Skeletal muscle satellite cell (primary cell): ENCODE results near the gene PRPH2.
A peak's percentile ranks its signal among the peaks of the same experiment; 100 is the strongest.
"Not testable (repeated sequence)": the region's sequence is repeated elsewhere in the genome, so short reads cannot be mapped to it uniquely, and the experiment has no call there.

Experiments used
- H3K27me3 ChIP-seq: 2 replicates; pipeline ENCODE4 v1.7.0; 2013; ENCODE audit warnings: low read length; ENCODE audit not compliant: control insufficient read depth, insufficient read depth
- H3K36me3 ChIP-seq: 2 replicates; pipeline ENCODE4 v1.7.0; 2013; ENCODE audit warnings: mild to moderate bottlenecking, control low read depth, low read length; ENCODE audit not compliant: insufficient read depth
- H3K4me1 ChIP-seq: 2 replicates; pipeline ENCODE4 v1.7.0; 2013; ENCODE audit warnings: low read length; ENCODE audit not compliant: control insufficient read depth, insufficient read depth
- H3K4me2 ChIP-seq: 2 replicates; pipeline ENCODE4 v1.7.0; 2013; ENCODE audit warnings: mild to moderate bottlenecking, low read length
- H3K4me3 ChIP-seq: 2 replicates; pipeline ENCODE4 v1.7.0; 2013; ENCODE audit warnings: low read length
- H3K9ac ChIP-seq: 2 replicates; pipeline ENCODE4 v1.7.0; 2013; ENCODE audit warnings: mild to moderate bottlenecking, low read depth, low read length, moderate library complexity
- H3K9me3 ChIP-seq: replicated peaks from 2 replicates; pipeline ENCODE4 v1.7.0; 2013; ENCODE audit warnings: mild to moderate bottlenecking, control low read depth, low read length

Gene PRPH2

GRCh38 chr6:42693725-42694323 lies 28.6 kb downstream of the PRPH2 start:
- H3K4me1 ChIP-seq = peaks cover 64% of the 10 kb centered on the region
- H3K4me2 ChIP-seq = no peak overlapping the region
- peak overlapping the region; percentile 60 for H3K9ac ChIP-seq
- peaks cover 39% of the 10 kb centered on the region for H3K36me3 ChIP-seq
- H3K9me3 ChIP-seq = no peaks in the 10 kb centered on the region
- no peaks in the 10 kb centered on the region for H3K27me3 ChIP-seq
- no peak overlapping the region for H3K4me3 ChIP-seq

DNA sequence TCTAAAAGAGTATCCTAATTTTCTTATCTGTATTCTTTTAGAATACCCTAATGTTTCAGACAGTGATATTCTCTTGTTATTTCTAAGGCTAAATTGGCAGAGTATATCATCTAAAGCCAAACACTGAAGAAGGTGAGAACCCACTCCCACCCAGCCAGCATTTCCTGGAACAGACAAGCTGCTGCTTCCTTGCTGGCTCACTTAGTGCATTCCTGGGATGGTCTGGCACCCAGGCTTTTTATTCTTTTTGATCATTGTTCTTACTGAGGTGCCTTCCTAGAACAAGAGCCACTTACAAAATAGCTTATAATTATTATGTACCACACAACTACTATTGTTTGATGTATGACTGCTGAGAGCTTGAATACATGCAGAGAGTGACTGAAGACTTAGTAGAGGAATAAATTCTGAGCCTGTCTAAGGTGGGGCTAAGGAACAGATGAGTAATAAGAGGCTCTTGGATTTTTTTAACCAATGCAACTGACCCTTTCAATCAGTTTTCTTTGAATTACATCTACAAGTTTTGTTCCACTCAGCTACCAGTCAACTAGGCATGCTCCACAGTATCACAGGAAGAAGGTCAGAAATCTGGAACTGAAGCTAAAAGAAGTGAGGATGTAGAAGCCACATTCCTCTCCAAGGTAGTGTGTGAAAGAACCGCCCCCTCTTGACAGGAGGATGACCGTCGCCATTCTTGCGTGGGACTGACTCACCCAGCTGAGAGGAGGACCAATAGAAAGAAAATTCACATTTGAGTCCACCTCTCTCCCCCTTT lies 30.1 kb downstream of the PRPH2 start:
- Histone ChIP-seq H3K4me3 (no peak overlapping the region), H3K36me3 (peaks cover 47% of the 10 kb centered on the region), H3K4me1 (peaks cover 64% of the 10 kb centered on the region), H3K9me3 (no peaks in the 10 kb centered on the region), H3K4me2 (peak overlapping the region; percentile 26), H3K9ac (peak overlapping the region; percentile 33), H3K27me3 (no peaks in the 10 kb centered on the region)

- Histone ChIP-seq H3K4me2 (no peak overlapping the region), H3K4me1 (peaks cover 53% of the 10 kb centered on the region), H3K36me3 (peaks cover 47% of the 10 kb centered on the region)
These were observed 31.5 kb downstream of the PRPH2 start for GRCh38 chr6:42690872-42691271.

DNA sequence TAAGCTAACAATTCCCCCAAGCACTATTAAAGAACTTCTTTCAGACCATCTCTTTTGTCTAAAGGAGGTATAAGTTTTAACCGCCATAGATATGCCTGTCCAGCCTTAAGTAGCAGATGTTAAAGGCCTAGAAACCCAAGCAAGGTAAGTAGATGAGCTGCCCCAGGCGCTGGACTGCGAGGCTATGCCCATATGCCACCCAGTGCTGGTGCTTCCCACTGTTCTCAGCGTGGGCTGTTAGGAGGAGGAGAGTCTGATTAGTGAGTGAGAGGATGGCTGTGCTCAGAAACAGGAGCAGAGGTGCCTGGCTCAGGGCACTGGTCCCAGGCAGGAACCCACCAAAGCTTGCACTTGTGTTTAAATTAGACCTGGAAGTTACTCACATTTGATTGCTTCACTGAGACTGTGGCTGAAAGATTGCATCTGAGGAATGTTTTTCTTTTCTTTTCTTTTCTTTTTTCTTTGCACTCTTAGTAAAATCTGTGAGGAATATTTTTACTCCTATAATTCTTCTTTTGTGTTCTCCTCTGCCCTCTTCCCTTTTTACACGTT lies 32.2 kb downstream of the PRPH2 start:
- no peak overlapping the region for H3K4me2 ChIP-seq
- H3K27me3 ChIP-seq = no peaks in the 10 kb centered on the region
- H3K36me3 ChIP-seq = peaks cover 50% of the 10 kb centered on the region
- no peaks in the 10 kb centered on the region for H3K9me3 ChIP-seq
- H3K4me1 ChIP-seq = peaks cover 52% of the 10 kb centered on the region
- no peak overlapping the region for H3K4me3 ChIP-seq
- H3K9ac ChIP-seq = no peak overlapping the region

More at GRCh38 chr6:42690872-42691271, 31.5 kb downstream of the PRPH2 start:
- Histone ChIP-seq H3K4me3 (no peak overlapping the region), H3K9ac (no peak overlapping the region), H3K27me3 (no peaks in the 10 kb centered on the region), H3K9me3 (no peaks in the 10 kb centered on the region)

DNA sequence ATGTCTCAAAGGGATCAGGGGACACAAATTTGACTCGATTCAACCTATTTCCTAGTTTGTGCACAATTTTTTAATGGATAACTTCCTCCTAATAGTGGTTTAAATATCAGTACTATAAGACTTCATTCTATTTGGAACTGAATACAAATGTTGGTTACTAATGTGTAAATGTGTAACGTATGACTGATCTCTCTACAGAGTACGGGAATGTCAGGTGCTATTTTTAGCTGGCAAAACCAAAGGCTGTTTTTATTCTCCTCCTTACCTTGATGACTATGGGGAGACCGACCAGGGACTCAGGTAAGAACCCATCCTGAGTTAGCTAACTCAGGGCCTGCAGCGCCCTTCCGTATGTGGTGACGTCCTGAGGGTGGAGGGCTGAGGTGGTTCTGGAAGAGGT lies 33.0 kb downstream of the PRPH2 start:
- H3K27me3 ChIP-seq = no peaks in the 10 kb centered on the region
- H3K9ac ChIP-seq = no peak overlapping the region
- peaks cover 56% of the 10 kb centered on the region for H3K36me3 ChIP-seq
- no peak overlapping the region for H3K4me3 ChIP-seq
- H3K4me2 ChIP-seq = no peak overlapping the region
- no peaks in the 10 kb centered on the region for H3K9me3 ChIP-seq
- H3K4me1 ChIP-seq = peaks cover 43% of the 10 kb centered on the region

DNA sequence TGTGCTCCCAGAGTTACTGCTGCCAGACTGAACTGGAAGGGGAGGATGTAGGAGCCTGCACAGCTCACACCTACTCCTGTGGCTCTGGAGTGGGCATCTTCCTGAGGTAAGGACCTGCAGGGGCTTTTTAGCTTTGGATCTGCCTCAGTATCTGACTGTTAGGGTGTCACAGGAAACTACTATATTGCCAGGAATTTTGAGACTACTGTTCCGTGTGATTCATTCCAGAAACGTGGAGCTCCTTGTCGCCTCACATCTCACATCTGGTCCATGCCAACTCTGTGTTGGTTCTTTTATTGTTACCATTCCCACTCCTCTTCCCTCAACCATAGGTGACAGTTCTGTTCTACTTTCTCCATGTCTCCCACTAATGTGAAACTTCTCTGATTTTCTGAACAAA lies 34.1 kb downstream of the PRPH2 start:
- peaks cover 57% of the 10 kb centered on the region for H3K36me3 ChIP-seq

DNA sequence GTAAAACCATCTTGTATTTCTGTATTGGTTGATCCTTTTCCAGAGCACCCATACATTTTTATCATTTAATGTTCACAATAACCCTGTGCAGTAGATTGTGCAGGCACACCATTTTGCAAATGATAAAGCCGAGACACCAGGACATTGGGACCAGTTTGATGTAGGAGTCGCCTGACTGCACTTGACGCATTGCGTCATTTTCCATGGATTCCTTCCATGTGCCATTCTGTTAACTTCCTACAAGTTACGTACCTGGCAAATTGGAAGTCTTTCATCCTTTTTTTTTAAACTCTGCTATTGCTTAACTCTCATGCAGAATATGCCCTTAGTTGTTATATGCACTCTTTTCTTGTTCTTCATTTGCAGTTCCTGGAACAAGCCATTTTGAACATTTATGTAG lies 43.0 kb downstream of the PRPH2 start:
- H3K4me3 ChIP-seq = no peak overlapping the region
- no peak overlapping the region for H3K4me2 ChIP-seq
- H3K4me1 ChIP-seq = peaks cover 8% of the 10 kb centered on the region
- H3K9me3 ChIP-seq = no peaks in the 10 kb centered on the region
- H3K27me3 ChIP-seq = no peaks in the 10 kb centered on the region
- H3K9ac ChIP-seq = no peak overlapping the region
- peaks cover 78% of the 10 kb centered on the region for H3K36me3 ChIP-seq

More for the DNA sequence above, 34.1 kb downstream of the PRPH2 start:
- Histone ChIP-seq H3K4me3 (no peak overlapping the region), H3K9ac (no peak overlapping the region), H3K4me1 (peaks cover 32% of the 10 kb centered on the region), H3K4me2 (no peak overlapping the region), H3K9me3 (no peaks in the 10 kb centered on the region), H3K27me3 (no peaks in the 10 kb centered on the region)

- no peak overlapping the region for H3K4me3 ChIP-seq
- H3K36me3 ChIP-seq = peaks cover 82% of the 10 kb centered on the region
- peaks cover 12% of the 10 kb centered on the region for H3K4me1 ChIP-seq
- H3K27me3 ChIP-seq = no peaks in the 10 kb centered on the region
- H3K4me2 ChIP-seq = no peak overlapping the region
- no peak overlapping the region for H3K9ac ChIP-seq
- H3K9me3 ChIP-seq = no peaks in the 10 kb centered on the region
These were observed 47.6 kb downstream of the PRPH2 start for GRCh38 chr6:42674780-42675179.

DNA sequence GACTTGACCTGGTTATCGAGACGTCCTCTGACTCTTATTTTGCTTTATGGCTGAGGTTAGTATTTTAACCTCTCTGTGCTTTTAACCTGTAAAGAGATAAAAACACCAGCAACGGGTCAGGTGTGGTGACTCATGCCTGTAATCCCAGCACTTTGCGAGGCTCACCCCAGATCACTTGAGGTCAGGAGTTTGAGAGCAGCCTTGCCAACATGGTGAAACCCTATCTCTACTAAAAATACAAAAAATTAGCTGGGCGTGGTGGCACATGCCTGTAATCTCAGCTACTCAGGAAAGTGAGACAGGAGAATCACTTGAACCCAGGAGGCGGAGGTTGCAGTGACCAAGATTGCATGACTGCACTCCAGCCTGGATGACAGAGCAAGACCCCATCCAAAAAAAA lies 48.0 kb downstream of the PRPH2 start:
- H3K4me3 ChIP-seq, H3K4me2 ChIP-seq, H3K9ac ChIP-seq, H3K9me3 ChIP-seq, H3K27me3 ChIP-seq: not testable (repeated sequence)
- Histone ChIP-seq H3K36me3 (peaks cover 82% of the 10 kb centered on the region), H3K4me1 (peaks cover 12% of the 10 kb centered on the region)

DNA sequence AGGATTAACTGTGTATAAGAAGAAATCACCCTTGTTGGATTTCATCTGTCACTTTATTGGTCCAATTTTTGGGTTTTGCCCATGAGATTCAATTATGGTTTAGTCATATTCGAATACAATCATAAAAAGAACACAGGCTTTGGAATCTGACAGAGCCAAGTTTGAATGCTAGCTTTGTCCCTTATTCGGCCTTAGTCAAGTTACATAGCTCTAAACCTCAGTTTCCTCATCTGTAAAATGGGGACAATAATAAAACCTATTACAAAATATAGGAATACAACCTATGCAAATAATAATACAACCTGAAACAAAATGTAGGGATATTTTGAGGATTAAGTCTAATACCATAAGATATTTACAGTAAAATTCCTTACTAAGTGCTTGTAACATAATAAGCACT lies 57.7 kb downstream of the PRPH2 start:
- H3K9me3 ChIP-seq = no peaks in the 10 kb centered on the region
- no peak overlapping the region for H3K4me2 ChIP-seq
- no peaks in the 10 kb centered on the region for H3K4me1 ChIP-seq
- H3K4me3 ChIP-seq = no peak overlapping the region
- H3K27me3 ChIP-seq = no peaks in the 10 kb centered on the region
- no peak overlapping the region for H3K9ac ChIP-seq
- peaks cover 60% of the 10 kb centered on the region for H3K36me3 ChIP-seq

- no peak overlapping the region for H3K4me2 ChIP-seq
- H3K9ac ChIP-seq = no peak overlapping the region
- no peaks in the 10 kb centered on the region for H3K27me3 ChIP-seq
- H3K4me3 ChIP-seq = no peak overlapping the region
- H3K36me3 ChIP-seq = peaks cover 64% of the 10 kb centered on the region
- no peaks in the 10 kb centered on the region for H3K9me3 ChIP-seq
- H3K4me1 ChIP-seq = no peaks in the 10 kb centered on the region
These were observed 60.8 kb downstream of the PRPH2 start for GRCh38 chr6:42661540-42662153.
